Neural cell (in vitro differentiated cells): ENCODE measurements around the gene ARHGAP24.

Experiments used
- CTCF ChIP-seq: fragments of 450-650 bp; IDR thresholded peaks from 2 replicates; pipeline ENCODE4 v1.5.1; 2014; ENCODE audit warnings: antibody characterized with exemption, mild to moderate bottlenecking, moderate library complexity; ENCODE audit not compliant: poor library complexity, severe bottlenecking
- EP300 ChIP-seq: fragments of 450-650 bp; conservative IDR thresholded peaks from 2 replicates; pipeline ENCODE4 v1.6.1; 2014; ENCODE audit warnings: antibody characterized with exemption, mild to moderate bottlenecking, moderate library complexity; ENCODE audit not compliant: poor library complexity, severe bottlenecking
- MXI1 ChIP-seq: fragments of 450-650 bp; conservative IDR thresholded peaks from 2 replicates; pipeline ENCODE4 v1.6.1; 2014; ENCODE audit warnings: antibody characterized with exemption, mild to moderate bottlenecking; ENCODE audit not compliant: poor library complexity, severe bottlenecking
- RAD21 ChIP-seq: fragments of 450-650 bp; conservative IDR thresholded peaks from 2 replicates; pipeline ENCODE4 v1.6.1; 2014; ENCODE audit warnings: antibody characterized with exemption, mild to moderate bottlenecking, moderate library complexity
- SMC3 ChIP-seq: fragments of 450-650 bp; conservative IDR thresholded peaks from 2 replicates; pipeline ENCODE4 v1.6.1; 2014; ENCODE audit warnings: antibody characterized with exemption, mild to moderate bottlenecking, moderate library complexity; ENCODE audit not compliant: poor library complexity

GRCh38 chr4:85798012-85798770 lies 323.2 kb downstream of the ARHGAP24 start:
- TF ChIP-seq CTCF (no peak), EP300 (no peak), MXI1 (no peak), RAD21 (no peak), SMC3 (no peak)
